Body of pancreas (tissue), 4 donors: ENCODE data around the gene C9orf57. TPM values are rescaled to one million over a fixed set of nuclear protein-coding genes. Genes with fewer than 3 reads are reported as not detected.

Experiments
- ATAC-seq: fragments of 150-250 bp; one replicate; pipeline ENCODE4 v1.9.1; 2016
- DNase-seq, 4 donors: peaks; one replicate each; pipeline ENCODE4 v3.0.0-alpha.2; 2019
- H3K27ac ChIP-seq, 4 donors: fragments of 200-600 bp; sonication (generic); 1 replicate in 3 of 4; 2 replicates in 1 of 4; pipeline versions ENCODE4 v1.5.1 to v1.6.1; 2016 to 2019; ENCODE audit warnings: mild to moderate bottlenecking in 1 of 4, mixed read lengths in 1 of 4, moderate library complexity in 1 of 4
- H3K27me3 ChIP-seq, 2 donors: fragments of 200-600 bp; sonication (generic); one replicate each; pipeline ENCODE4 v1.6.0; 2016; ENCODE audit warnings: mild to moderate bottlenecking in 1 of 2
- H3K36me3 ChIP-seq, 2 donors: fragments of 200-600 bp; sonication (generic); replicated peaks in 1 of 2; 2 replicates each; pipeline ENCODE4 v1.5.1; 2016; ENCODE audit warnings: low read depth in 2 of 2; ENCODE audit not compliant: insufficient read depth in 1 of 2
- H3K4me1 ChIP-seq: fragments of 200-600 bp; sonication (generic); one replicate; pipeline ENCODE4 v1.6.0; 2016
- H3K4me3 ChIP-seq, 2 donors: fragments of 200-600 bp; sonication (generic); 1 replicate in 1 of 2; 2 replicates in 1 of 2; pipeline ENCODE4 v1.5.1; 2016 to 2019
- H3K9me3 ChIP-seq, 3 donors: fragments of 200-600 bp; sonication (generic); 1 replicate in 2 of 3; 2 replicates in 1 of 3; pipeline ENCODE4 v1.5.1; 2016
- POLR2A ChIP-seq, 3 donors: fragments of 450-650 bp; IDR thresholded peaks; one replicate each; pipeline ENCODE4 v1.6.1; 2016; ENCODE audit warnings: antibody characterized with exemption in 3 of 3, mild to moderate bottlenecking in 2 of 3
- WGBS, 2 donors: methylation state at CpG; one replicate each; pipeline ENCODE4 v1.1.5; 2017; 5-methylcytosine and 5-hydroxymethylcytosine counted together
- intact Hi-C: fragments of 100-400 bp; cut with DNase I; formaldehyde crosslinking; loops from one replicate; pipeline ENCODE4 v1.15.1; 2023
- total RNA-seq, 2 donors: library from RNA; depleted of rRNA; stranded (reverse); fragments of >200 nt; gene quantifications; one replicate each; pipeline ENCODE4 v1.1.0, GENCODE V29; 2016
- TF ChIP-seq, protein P1 (sequence below), 7 experiments: fragments of 450-650 bp in 4 of 7; fragments of 200-600 bp in 3 of 7; sonication (generic) in 3 of 7; IDR thresholded peaks; one replicate each; pipeline ENCODE4 v1.5.1; 2016 to 2019; ENCODE audit warnings: antibody characterized with exemption in 7 of 7

Gene C9orf57
- total RNA-seq, 2 donors from 2014 or later = not detected

GRCh38 chr9:72046630-72047456, 13.6 kb downstream of the C9orf57 start:
- H3K27ac ChIP-seq = no peak overlapping the region
- peaks cover 7% of the 10 kb centered on the region for H3K4me1 ChIP-seq
- WGBS, 2 donors = 81 to 84% methylated on average over 8 of the region's 8 CpGs
- no peak for ATAC-seq
- intact Hi-C loops = no loop called here
- H3K4me3 ChIP-seq = no peak overlapping the region
- TF ChIP-seq, protein P1, sequence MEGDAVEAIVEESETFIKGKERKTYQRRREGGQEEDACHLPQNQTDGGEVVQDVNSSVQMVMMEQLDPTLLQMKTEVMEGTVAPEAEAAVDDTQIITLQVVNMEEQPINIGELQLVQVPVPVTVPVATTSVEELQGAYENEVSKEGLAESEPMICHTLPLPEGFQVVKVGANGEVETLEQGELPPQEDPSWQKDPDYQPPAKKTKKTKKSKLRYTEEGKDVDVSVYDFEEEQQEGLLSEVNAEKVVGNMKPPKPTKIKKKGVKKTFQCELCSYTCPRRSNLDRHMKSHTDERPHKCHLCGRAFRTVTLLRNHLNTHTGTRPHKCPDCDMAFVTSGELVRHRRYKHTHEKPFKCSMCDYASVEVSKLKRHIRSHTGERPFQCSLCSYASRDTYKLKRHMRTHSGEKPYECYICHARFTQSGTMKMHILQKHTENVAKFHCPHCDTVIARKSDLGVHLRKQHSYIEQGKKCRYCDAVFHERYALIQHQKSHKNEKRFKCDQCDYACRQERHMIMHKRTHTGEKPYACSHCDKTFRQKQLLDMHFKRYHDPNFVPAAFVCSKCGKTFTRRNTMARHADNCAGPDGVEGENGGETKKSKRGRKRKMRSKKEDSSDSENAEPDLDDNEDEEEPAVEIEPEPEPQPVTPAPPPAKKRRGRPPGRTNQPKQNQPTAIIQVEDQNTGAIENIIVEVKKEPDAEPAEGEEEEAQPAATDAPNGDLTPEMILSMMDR (IDR thresholded peaks at IDR 0.05) = no peak
- TF ChIP-seq POLR2A (IDR thresholded peaks at IDR 0.05) = no peak
- no peak for DNase-seq
- no peaks in the 10 kb centered on the region for H3K36me3 ChIP-seq
- H3K9me3 ChIP-seq = no peaks in the 10 kb centered on the region
- no peaks in the 10 kb centered on the region for H3K27me3 ChIP-seq

GRCh38 chr9:72044095-72044494, 16.3 kb downstream of the C9orf57 start:
- no peaks in the 10 kb centered on the region for H3K36me3 ChIP-seq
- H3K9me3 ChIP-seq = no peaks in the 10 kb centered on the region
- ATAC-seq = no peak
- no peak for TF ChIP-seq POLR2A (IDR thresholded peaks at IDR 0.05)
- TF ChIP-seq, protein P1 (IDR thresholded peaks at IDR 0.05) = no peak
- WGBS, 2 donors = 43 to 56% methylated on average over 4 of the region's 4 CpGs
- H3K27ac ChIP-seq = no peak overlapping the region
- H3K4me1 ChIP-seq = peaks cover 7% of the 10 kb centered on the region
- intact Hi-C loops = loop anchor here (5.0 kb wide), 1 partner anchor 218 kb away; no protein-coding TSS in a partner anchor
- no peak overlapping the region for H3K4me3 ChIP-seq
- no peaks in the 10 kb centered on the region for H3K27me3 ChIP-seq
- peak in 2 of 4 donors; percentile 3 to 28 for DNase-seq

DNA sequence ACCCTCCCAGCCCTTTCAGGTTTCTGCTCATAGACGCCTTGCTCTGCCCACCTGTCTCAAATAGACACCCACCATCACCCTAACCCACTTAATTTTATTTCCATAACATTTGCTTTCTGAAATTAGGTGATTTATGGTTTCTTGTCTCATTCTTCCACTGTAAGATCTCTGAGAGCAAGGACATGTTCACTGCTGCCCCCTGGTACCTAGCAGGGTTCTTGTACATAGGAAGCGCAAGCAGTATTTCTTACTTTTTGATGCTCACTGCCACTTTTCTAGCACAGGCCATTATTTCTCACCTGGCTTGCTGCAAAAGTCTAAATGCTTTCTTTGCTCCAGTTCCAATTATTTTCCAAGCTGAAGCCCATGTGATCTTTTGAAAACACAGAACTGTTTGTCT, 16.8 kb downstream of the C9orf57 start:
- no peaks in the 10 kb centered on the region for H3K36me3 ChIP-seq
- DNase-seq = no peak
- intact Hi-C loops = loop anchor here (5.0 kb wide), 1 partner anchor 219 kb away; no protein-coding TSS in a partner anchor
- TF ChIP-seq POLR2A (IDR thresholded peaks at IDR 0.05) = no peak
- TF ChIP-seq, protein P1 (IDR thresholded peaks at IDR 0.05) = no peak
- no peak overlapping the region for H3K27ac ChIP-seq
- H3K27me3 ChIP-seq = no peaks in the 10 kb centered on the region
- ATAC-seq = no peak
- H3K4me1 ChIP-seq = peaks cover 7% of the 10 kb centered on the region
- H3K9me3 ChIP-seq = no peaks in the 10 kb centered on the region
- no peak overlapping the region for H3K4me3 ChIP-seq
- 80 to 95% methylated on average over 2 of the region's 2 CpGs for WGBS, 2 donors

DNA sequence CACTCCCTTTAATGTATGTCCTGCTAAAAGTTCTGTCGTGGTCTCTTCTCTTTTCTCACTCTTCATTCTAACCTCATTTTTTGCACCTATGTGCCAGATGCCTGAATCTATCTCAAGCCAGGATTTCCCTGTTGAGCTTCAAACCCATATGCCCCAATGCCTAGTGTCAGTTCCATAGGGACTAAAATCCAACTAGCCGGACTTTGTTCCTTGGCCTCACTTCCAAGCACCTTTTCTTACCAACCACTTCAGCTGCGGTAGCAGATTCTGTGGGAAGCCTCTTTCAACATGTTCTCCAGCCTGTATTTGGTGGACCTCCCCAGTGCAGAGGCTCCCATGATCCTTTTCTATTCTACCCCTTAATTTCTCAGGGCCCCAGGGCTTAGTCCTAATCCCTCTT, 17.5 kb downstream of the C9orf57 start:
- peaks cover 7% of the 10 kb centered on the region for H3K4me1 ChIP-seq
- no peak for TF ChIP-seq POLR2A (IDR thresholded peaks at IDR 0.05)
- TF ChIP-seq, protein P1 (IDR thresholded peaks at IDR 0.05) = no peak
- H3K4me3 ChIP-seq = no peak overlapping the region
- ATAC-seq (no peak), DNase-seq (no peak)
- H3K27ac ChIP-seq = no peak overlapping the region
- intact Hi-C loops = loop anchor here (5.0 kb wide), 1 partner anchor 219 kb away; no protein-coding TSS in a partner anchor
- no peaks in the 10 kb centered on the region for H3K36me3 ChIP-seq
- no peaks in the 10 kb centered on the region for H3K9me3 ChIP-seq
- WGBS, 2 donors = 89 to 93% methylated on average over 3 of the region's 3 CpGs
- H3K27me3 ChIP-seq = no peaks in the 10 kb centered on the region
